ENCODE data around the gene PSTPIP1.

The PSTPIP1 gene

GRCh38 chr15:77032647-77033416 is 37.9 kb downstream of the PSTPIP1 start:
- DNase-seq (ENCODE audit: low read depth, low spot score): no peak
- no peak for TF ChIP-seq CTCF (IDR thresholded peaks at IDR 0.05; ENCODE audit: low read depth, low read length)
- in situ Hi-C loops (cut with HindIII; ENCODE audit: low sequenced_read_pairs): no loop called here
- H3K4me3 ChIP-seq (ENCODE audit: low read depth, low read length): no peak overlapping the region

- TF ChIP-seq CTCF (IDR thresholded peaks at IDR 0.05; ENCODE audit: low read depth, low read length): no peak
- in situ Hi-C loops (cut with HindIII; ENCODE audit: low sequenced_read_pairs): no loop called here
- no peak for DNase-seq (ENCODE audit: low read depth, low spot score)
- H3K4me3 ChIP-seq (ENCODE audit: low read depth, low read length): no peak overlapping the region
Observed at GRCh38 chr15:77033417-77033728, 38.4 kb downstream of the PSTPIP1 start.

- H3K4me3 ChIP-seq (ENCODE audit: low read depth, low read length): no peak overlapping the region
- TF ChIP-seq CTCF (IDR thresholded peaks at IDR 0.05; ENCODE audit: low read depth, low read length): no peak
- in situ Hi-C loops (cut with HindIII; ENCODE audit: low sequenced_read_pairs): no loop called here
- no peak for DNase-seq (ENCODE audit: low read depth, low spot score)
Observed at GRCh38 chr15:77033729-77034671, 39.1 kb downstream of the PSTPIP1 start.

- no peak overlapping the region for H3K4me3 ChIP-seq (ENCODE audit: low read depth, low read length)
- in situ Hi-C loops (cut with HindIII; ENCODE audit: low sequenced_read_pairs): no loop called here
- no peak for DNase-seq (ENCODE audit: low read depth, low spot score)
- TF ChIP-seq CTCF (IDR thresholded peaks at IDR 0.05; ENCODE audit: low read depth, low read length): peak; percentile 82
Observed at GRCh38 chr15:77034695-77035489, 40.0 kb downstream of the PSTPIP1 start.

- no peak for DNase-seq (ENCODE audit: low read depth, low spot score)
- TF ChIP-seq CTCF (IDR thresholded peaks at IDR 0.05; ENCODE audit: low read depth, low read length): no peak
- no peak overlapping the region for H3K4me3 ChIP-seq (ENCODE audit: low read depth, low read length)
- in situ Hi-C loops (cut with HindIII; ENCODE audit: low sequenced_read_pairs): no loop called here
Observed at GRCh38 chr15:77035584-77035983, 40.7 kb downstream of the PSTPIP1 start.

- in situ Hi-C loops (cut with HindIII; ENCODE audit: low sequenced_read_pairs): no loop called here
- no peak for DNase-seq (ENCODE audit: low read depth, low spot score)
- H3K4me3 ChIP-seq (ENCODE audit: low read depth, low read length): no peak overlapping the region
- TF ChIP-seq CTCF (IDR thresholded peaks at IDR 0.05; ENCODE audit: low read depth, low read length): no peak
Observed at GRCh38 chr15:77035999-77036471, 41.1 kb downstream of the PSTPIP1 start.

Measured in astrocyte of the spinal cord (primary cell).